ENCODE data around the gene PRELID2.
"Not testable (repeated sequence)": the region's sequence is repeated elsewhere in the genome, so short reads cannot be mapped to it uniquely, and the experiment has no call there.

Gene PRELID2

GRCh38 chr5:145738227-145738626 lies 96.9 kb downstream of the PRELID2 start:
- DNase-seq: no peak

DNA sequence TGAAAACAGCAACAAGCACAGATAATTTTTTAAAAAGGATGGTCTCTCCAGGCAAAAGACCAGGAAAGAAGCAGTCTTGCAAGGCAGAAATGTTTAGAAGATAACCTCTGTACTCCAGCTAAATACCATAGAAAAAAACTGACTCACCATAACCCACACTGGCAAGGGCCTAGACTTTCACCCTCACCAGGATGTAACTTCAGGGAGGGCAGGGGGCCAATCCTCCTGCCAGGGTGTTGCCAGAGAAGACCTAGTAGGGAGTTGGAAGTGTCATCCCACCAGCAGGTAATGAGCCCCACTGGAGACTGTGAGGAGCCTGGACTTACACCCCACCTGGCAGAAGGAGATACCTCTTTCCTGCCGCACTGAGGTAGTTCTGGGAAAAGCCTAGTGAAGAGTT lies 97.6 kb downstream of the PRELID2 start:
- DNase-seq: no peak

- not testable (repeated sequence) for DNase-seq
Measured at GRCh38 chr5:145729956-145730355, 105.2 kb downstream of the PRELID2 start.

DNA sequence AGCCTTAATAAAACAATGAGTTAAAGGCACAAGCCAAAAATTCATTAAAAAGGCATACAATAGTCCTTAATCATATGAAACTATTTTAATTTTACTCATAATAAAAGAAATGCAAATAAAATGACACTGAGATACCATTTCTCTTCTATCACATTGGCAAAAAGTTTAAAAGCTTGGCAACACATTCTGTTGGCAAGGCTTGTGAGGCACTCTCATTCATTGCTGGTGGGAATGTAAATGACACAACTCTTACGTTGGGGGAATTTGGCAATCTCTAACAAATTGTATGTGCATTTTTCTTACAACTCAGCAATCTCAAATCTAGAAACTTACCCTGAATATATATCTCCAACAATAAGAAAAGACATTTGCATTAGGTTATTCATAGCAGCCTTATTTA lies 111.6 kb downstream of the PRELID2 start:
- no peak for DNase-seq

GRCh38 chr5:145718956-145719355 lies 116.2 kb downstream of the PRELID2 start:
- DNase-seq: no peak

DNA sequence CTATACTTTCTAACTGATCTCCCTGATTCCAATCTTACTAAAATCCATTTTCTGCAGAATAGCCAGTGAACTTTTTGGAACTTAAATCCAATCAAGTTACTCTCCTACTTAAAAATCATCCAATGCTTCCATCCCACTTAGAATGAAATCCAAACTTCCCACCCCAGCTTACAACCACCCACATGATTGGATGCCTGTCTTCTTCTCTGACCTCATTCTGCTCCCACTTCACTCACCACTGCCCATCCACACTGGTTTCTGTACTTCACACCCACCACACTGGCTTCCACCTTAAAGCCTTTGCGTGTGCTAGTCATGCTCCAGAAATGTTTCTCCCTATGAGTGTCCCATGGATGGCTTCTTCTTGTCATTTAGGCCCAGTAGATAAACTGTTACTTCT lies 119.7 kb downstream of the PRELID2 start:
- no peak for DNase-seq

GRCh38 chr5:145712245-145712644 lies 122.9 kb downstream of the PRELID2 start:
- DNase-seq: no peak

GRCh38 chr5:145711417-145711816 lies 123.7 kb downstream of the PRELID2 start:
- no peak for DNase-seq
